Skin of body (tissue), 2 donors: ENCODE data around the gene CHL1. TPM values are rescaled to one million over a fixed set of nuclear protein-coding genes. Genes with fewer than 3 reads are reported as not detected.

ENCODE experiments used
- DNase-seq: peaks from one replicate; lab custom pipeline; 2025; lab: John Stamatoyannopoulos, UW
- total RNA-seq: library from RNA; depleted of rRNA; stranded (reverse); fragments of >200 nt; gene quantifications from one replicate; pipeline ENCODE4 v1.2.3, GENCODE V29; 2014

CHL1 gene
- total RNA-seq, 1 donor from 2014 or later = 19.8 TPM

- DNase-seq = no peak
Measured at GRCh38 chr3:217948-218347, 21.4 kb downstream of the CHL1 start.

GRCh38 chr3:228442-229182, 32.0 kb downstream of the CHL1 start:
- DNase-seq = no peak

GRCh38 chr3:229183-229661, 32.7 kb downstream of the CHL1 start:
- no peak for DNase-seq

GRCh38 chr3:236881-237280, 40.3 kb downstream of the CHL1 start:
- DNase-seq = no peak

GRCh38 chr3:242602-243355, 46.2 kb downstream of the CHL1 start:
- DNase-seq = no peak

- DNase-seq = no peak
Measured at GRCh38 chr3:243356-243725, 46.8 kb downstream of the CHL1 start.

GRCh38 chr3:244041-244440, 47.5 kb downstream of the CHL1 start:
- no peak for DNase-seq

- no peak for DNase-seq
Measured at GRCh38 chr3:247916-248315, 51.4 kb downstream of the CHL1 start.

- DNase-seq = no peak
Measured at GRCh38 chr3:248864-249520, 52.4 kb downstream of the CHL1 start.

GRCh38 chr3:249587-250262, 53.2 kb downstream of the CHL1 start:
- DNase-seq = no peak

- DNase-seq = no peak
Measured at GRCh38 chr3:256501-256900, 59.9 kb downstream of the CHL1 start.

GRCh38 chr3:257826-258225, 61.3 kb downstream of the CHL1 start:
- no peak for DNase-seq

GRCh38 chr3:260898-261297, 64.3 kb downstream of the CHL1 start:
- no peak for DNase-seq

GRCh38 chr3:263393-263792, 66.8 kb downstream of the CHL1 start:
- DNase-seq = no peak

- no peak for DNase-seq
Measured at GRCh38 chr3:264394-265156, 68.0 kb downstream of the CHL1 start.

- DNase-seq = no peak
Measured at GRCh38 chr3:267101-267500, 70.5 kb downstream of the CHL1 start.

- no peak for DNase-seq
Measured at GRCh38 chr3:270688-271087, 74.1 kb downstream of the CHL1 start.

- no peak for DNase-seq
Measured at GRCh38 chr3:274927-275326, 78.4 kb downstream of the CHL1 start.

GRCh38 chr3:277873-278272, 81.3 kb downstream of the CHL1 start:
- DNase-seq = no peak

GRCh38 chr3:278300-279064, 81.9 kb downstream of the CHL1 start:
- no peak for DNase-seq
